Stimulated activated CD8-positive, alpha-beta memory T cell treated with anti-CD3 and anti-CD28 coated beads, Interleukin-12 subunit alpha, Interleukin-12 subunit beta, amount 100 ng/mL, for 1 hour (primary cell): Measurements from ENCODE around the gene BAIAP3.

Experiments
- DNase-seq: peaks from one replicate; pipeline ENCODE4 v3.0.0-alpha.2; 2020; ENCODE audit warnings: low read depth

BAIAP3 gene

GRCh38 chr16:1332618-1333148 lies 762 bp upstream of the BAIAP3 start:
- DNase-seq: no peak

- no peak for DNase-seq
These were observed 632 bp downstream of the BAIAP3 start for GRCh38 chr16:1333854-1334700.

- DNase-seq: no peak
These were observed 1.3 kb downstream of the BAIAP3 start for GRCh38 chr16:1334739-1335138.

- no peak for DNase-seq
These were observed 1.9 kb downstream of the BAIAP3 start for GRCh38 chr16:1335211-1335971.

GRCh38 chr16:1335996-1336395 lies 2.6 kb downstream of the BAIAP3 start:
- DNase-seq: no peak

- no peak for DNase-seq
These were observed 3.2 kb downstream of the BAIAP3 start for GRCh38 chr16:1336619-1337018.

GRCh38 chr16:1337486-1337885 lies 4.0 kb downstream of the BAIAP3 start:
- no peak for DNase-seq

GRCh38 chr16:1338119-1338730 lies 4.8 kb downstream of the BAIAP3 start:
- no peak for DNase-seq

- DNase-seq: no peak
These were observed 5.6 kb downstream of the BAIAP3 start for GRCh38 chr16:1338855-1339675.

- no peak for DNase-seq
These were observed 7.5 kb downstream of the BAIAP3 start for GRCh38 chr16:1340730-1341494.

- DNase-seq: no peak
These were observed 8.3 kb downstream of the BAIAP3 start for GRCh38 chr16:1341495-1342420.

GRCh38 chr16:1342526-1343427 lies 9.3 kb downstream of the BAIAP3 start:
- DNase-seq: peak; percentile 87

- no peak for DNase-seq
These were observed 10.2 kb downstream of the BAIAP3 start for GRCh38 chr16:1343428-1344242.

GRCh38 chr16:1344499-1344898 lies 11.1 kb downstream of the BAIAP3 start:
- DNase-seq: no peak

GRCh38 chr16:1345087-1345486 lies 11.6 kb downstream of the BAIAP3 start:
- DNase-seq: no peak

- no peak for DNase-seq
These were observed 12.4 kb downstream of the BAIAP3 start for GRCh38 chr16:1345651-1346421.
